NCI-H526 (cell line): ENCODE measurements around the gene TUBA1C.
"Not testable (repeated sequence)": the region's sequence is repeated elsewhere in the genome, so short reads cannot be mapped to it uniquely, and the experiment has no call there.

Source experiments
- DNase-seq, 2 experiments: peaks; one replicate each; lab custom pipeline; 2025; lab: John Stamatoyannopoulos, UW

The TUBA1C gene

DNA sequence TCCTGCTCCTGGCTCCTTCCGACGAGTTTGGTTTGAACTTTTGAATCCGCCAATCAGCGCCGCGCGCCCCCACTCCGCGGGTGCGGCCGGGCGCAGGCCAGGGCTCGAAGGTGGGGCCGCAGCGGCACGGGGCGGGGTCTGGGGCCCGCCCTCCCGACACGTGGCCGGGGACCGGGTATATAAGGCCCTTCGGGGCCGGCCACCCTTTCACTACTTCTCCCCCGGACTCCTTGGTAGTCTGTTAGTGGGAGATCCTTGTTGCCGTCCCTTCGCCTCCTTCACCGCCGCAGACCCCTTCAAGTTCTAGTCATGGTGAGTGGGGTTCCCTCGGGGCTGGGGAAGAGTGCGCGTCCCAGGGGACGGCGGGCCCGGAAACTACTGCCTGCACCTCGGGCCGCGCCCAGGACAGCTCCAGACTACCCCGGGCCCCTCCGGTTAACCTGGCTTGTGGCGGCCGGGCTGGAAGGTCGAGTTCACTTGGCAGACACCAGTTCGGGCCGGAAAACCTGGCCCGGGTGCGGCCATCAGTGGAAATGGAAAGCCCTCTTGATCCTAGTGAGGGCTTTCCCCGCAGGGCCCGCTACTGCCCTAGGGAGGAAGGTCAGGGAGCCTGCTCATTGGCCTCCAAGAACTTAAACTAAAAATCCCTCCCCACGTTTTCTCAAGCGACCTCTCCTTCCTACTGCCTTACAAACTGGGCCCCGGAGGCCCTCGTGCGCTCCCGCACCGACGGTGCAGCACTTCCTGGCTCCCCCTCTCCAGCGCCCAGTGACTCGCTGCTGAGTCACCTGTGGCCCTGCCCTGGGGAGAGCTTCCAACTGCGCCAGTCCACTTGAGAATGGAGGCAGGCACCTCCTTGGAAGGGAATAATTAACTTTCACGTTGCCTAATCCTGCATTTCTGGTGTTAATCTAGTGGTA is at the start of gene TUBA1C:
TSS of gene TUBA1C (plus strand) at position 210 of the 920 bp plus-strand sequence. CDS start at position 310, 100 bp downstream.
- peak; percentile 83 to 97 for DNase-seq

DNA sequence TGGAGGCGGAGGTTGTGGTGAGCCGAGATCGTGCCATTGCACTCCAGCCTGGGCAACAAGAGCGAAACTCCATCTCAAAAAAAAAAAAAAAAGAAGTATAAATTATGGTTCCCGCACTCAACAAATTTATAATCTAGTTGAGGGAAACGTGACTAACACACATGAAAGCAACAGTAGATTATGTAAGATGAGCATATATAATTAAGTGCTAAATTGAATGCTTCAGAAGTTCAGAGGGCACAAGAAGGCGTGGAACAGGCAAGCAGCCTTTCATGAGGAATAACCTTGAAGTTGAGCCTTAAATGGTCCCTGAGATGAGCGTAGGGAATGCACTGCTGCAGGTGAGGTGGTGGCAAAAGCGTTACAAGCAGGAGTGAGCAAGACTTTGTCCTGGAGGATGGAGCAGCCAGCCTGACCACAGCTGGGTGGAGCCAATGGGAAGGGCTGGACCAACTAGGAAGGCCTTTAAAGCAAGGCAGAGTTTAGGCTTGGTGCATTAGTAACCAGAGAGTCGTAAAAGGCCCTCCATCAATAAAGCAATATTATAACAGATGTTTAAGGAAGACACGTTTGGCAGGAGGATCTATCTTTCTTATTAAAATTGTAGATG is 45.4 kb upstream of the TUBA1C start:
- DNase-seq: no peak

DNA sequence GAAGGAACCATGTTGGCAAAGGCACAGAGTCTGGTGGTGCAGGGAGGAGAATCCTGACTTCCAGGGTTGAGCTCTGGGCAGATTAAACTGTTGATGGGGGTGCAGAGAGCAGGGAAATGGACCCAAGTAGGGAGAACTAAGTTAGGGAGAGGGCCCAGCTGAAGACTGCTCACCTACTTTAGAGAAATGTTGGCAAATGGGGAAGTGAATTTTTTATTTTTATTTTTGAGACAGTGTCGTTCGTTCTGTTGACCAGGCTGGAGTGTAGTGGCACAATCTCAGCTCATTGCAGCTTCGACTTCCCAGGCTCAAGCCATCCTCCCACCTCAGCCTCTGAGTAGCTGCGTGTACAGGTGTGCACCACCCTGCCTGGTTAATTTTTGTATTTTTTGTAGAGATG is 43.9 kb upstream of the TUBA1C start:
- DNase-seq: no peak

DNA sequence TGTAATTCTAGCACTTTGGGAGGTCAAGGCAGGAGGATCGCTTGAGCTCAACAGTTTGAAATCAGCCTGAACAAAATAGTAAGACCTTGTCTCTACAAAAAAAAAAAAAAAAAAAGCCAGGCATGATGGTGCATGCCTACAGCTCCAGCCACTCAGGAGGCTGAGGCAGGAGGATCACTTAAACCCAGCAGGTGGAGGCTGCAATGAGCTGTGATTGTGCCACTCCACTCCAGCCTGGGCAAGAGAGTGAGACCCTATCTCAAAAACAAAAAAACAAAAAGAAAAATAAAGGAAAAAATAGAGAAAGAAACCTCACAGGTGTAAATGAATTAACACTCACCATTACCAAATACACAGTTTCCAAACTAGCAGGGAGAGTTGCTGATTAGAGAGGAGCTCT is 41.8 kb upstream of the TUBA1C start:
- DNase-seq: no peak

DNA sequence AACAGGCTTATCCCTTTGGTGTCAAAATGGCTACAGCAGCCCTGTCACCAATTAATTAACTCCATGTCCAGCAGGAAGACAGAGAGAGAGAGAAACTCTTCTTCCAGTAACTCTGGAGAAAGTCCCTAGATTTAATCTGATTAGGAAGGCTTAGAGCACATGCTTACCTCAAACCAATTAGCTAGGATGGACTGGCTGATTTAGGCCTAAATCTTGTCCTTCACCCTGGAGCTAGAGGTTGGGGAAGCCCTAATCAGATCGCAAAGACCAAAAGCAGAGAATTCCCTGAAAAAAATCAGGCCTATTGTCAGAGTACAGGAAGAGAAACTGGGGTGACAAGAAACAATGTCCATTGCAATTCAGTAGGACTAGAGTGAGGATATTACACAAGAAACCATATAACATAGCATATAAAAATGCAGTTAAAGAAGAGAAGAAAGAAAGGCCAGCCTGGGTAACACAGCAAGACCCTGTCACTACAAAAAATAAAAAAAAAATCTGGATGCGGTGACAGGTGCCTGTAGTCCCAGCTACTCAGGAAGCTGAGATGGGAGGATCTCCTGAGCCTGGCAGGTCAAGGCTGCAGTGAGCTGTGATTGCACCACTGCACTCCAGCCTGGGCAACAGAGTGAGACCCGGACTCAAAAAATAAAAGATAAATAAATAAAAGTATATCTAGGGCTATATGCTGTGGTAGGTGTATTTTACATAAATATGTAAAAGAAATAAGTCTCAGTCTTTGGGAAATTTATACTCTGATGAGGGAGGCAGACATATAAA is 41.1 kb upstream of the TUBA1C start:
- no peak for DNase-seq

DNA sequence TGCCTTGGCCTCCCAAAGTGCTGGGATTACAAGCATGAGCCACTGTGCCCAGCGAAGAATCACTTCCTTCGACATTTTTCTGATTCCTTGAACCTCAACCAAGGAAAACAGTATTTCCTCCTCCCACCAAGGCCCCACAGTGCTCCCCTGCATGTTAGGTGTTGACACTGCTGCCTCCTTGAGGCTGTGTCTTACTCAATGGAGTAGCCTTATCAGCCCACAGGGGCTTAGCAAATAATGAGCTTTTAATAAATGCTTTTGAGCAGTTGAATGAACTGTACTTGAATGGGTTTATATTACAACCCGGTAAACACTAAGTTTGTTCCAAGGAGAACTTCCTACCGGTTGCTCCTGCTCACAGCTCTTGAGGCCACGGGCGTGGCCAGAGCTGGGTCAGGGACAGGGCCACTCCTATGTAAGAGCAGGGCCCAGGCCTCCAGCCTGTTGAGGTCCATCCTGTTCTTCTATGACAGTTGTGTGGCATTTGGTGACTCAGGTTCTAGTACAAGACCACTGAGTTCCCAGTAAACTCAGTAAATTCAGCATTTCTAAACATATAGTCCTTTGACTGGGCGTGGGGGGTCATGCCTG is 39.2 kb upstream of the TUBA1C start:
- DNase-seq: no peak

DNA sequence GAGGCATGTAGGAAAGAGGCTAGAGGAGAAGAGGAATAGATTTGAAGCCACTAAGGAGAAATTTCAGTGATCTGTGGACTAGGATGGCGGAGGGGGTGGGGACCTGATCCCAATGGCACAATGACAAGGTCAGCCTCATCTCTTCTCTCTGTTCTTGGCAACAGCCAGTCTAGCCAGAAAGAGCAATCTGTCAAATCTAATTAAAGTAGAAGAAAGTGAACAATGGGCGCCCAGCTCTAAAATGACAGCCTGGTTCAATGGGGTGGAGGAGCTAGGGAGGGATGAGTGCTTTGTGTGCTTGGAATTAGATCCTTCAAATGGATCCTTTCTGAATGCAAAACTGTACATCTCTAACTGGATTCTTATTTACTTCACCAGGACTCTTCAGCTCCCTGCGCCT is 37.2 kb upstream of the TUBA1C start:
- no peak for DNase-seq

DNA sequence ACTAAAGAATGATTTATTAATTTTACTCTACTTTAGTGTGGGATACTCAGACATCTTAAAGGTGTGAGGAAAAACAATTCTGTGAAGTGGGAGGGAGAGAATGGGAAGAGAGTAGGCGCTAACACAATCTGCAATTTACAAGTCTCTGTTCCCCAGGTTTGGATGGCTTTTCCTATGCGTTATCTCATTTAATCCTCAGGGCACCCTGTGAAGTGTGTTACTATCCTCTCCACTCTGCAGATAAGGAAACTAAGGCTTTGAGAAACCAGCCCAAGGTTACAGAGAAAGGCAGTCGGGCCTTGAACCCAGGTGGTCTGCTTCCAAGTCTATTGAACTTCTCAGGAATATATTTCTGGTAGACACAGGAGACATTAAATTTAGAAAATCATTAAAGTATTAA is 36.2 kb upstream of the TUBA1C start:
- no peak for DNase-seq

DNA sequence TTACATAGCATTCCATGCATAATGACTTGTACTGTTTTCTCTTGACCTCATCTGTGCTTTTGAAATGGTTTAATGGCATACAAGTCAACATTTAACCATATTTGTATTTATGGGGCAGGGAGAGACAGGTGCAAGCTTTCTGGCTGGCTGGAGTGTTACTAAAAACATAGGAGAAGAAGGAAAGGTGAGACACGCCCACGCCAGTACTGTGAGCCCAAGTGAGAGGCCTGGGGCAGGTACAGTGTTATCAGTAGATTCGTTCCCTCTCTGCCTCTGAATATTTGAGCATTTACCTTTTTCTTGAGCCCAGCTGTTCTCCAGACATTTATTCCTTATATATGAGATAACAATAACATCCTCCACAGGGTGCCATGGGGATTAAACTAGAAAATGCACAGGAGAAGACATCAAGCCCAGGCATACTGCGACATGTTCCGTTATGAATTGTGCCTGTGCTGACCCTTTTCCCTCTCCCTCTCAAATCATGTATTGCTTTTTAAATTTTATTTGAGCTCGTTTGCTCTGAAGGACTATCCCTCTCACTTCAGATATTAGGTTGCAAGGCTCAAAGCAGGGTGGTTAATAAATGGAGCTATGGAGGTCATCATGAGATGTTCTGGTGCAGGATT is 34.6 kb upstream of the TUBA1C start:
- no peak for DNase-seq

DNA sequence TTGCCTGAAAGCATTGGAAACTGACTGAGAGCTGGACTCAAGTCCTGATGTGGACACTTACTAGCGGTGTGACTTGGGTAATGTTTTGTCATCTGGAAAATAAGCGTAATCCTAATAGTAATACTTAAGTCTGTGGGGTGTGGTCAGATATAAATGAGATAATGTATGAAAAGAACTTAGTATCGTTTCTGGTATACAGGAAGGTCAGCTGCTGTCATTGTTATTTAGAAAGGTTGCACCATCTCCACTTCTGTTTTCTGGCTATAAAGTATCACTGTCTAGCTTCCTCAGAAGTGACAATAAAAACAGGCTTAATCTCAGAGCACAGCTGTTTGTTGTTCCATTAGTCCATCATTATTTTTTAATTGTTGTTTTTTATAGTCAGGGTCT is 34.1 kb upstream of the TUBA1C start:
- DNase-seq: no peak

DNA sequence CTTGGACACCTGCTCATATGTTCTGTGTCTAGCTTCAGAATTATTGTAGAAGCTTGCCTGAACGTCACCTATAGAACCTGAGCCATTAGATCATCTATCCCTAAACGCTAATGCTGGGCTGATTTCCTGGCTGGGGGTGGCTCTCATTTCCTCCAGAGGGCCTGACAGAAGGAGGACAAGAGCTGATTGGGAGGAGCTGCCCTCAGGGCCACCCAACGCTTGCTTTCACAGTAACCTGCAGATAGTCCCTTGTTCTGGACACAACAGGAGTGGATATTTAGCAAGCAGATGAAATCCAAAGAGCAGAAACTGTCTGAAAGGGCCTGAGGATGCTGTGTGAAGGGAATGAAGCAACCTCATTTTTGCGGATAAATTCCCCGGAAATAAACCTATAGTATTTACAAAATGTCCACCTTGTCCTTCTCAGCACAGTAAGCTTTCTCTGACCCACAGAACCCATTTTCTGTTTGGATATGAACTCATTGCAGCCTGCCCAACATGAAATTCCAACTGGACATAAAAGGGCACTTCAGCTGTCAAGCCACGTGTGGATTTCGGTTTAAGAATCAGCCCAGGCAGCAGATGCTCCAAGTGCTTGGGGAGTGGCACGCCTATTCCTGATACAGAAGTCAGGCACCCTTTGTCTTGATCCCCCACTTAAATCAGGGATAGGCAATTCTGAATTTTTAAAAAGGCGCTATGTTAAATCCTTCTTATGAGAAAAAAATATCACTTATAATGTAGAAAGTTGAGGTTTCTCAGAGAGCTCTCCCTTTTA is 32.8 kb upstream of the TUBA1C start:
- DNase-seq: no peak

DNA sequence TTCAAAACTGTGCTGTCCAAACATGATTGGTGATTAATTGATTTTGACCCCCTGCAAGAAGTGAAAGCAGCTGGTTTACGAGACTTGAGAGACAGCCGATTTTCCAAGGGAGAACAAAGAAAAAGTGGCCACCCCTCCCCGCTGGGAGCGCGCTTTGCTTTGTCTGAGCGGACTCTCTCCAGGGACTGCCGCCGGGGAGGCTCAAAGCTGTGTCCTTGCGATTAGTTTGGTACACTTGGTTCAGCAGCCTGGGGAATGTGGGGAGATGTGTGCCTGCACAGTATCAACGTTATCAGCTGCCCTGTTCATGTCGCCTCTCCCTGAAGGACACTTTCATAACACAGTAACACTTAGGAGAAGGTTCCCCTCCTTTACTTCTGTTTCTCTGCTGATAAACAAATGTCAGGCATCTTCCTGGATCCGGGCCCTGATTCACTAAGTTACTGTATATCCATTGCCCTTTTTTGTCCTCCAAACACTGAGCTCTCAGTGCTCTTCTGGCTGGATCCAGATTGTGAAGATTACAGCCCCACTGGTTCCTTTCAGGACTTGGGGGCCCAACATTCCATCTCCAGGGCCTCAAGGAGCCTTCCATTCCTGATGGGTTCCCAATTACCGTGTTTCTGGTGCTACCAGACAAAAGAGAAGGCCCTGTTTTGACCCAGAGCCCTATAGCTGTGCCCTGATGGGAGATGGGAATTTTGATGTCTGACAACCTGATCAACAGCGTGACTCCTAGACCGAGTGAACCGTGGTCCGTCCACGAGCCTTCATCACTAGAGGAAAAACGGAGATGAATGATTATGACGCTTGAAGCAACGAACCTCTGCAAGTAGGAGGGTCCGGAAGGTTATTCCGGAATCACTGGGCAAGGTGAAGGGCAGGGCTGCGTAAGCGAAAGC is 31.7 kb upstream of the TUBA1C start:
- peak; percentile 34 to 77 for DNase-seq

DNA sequence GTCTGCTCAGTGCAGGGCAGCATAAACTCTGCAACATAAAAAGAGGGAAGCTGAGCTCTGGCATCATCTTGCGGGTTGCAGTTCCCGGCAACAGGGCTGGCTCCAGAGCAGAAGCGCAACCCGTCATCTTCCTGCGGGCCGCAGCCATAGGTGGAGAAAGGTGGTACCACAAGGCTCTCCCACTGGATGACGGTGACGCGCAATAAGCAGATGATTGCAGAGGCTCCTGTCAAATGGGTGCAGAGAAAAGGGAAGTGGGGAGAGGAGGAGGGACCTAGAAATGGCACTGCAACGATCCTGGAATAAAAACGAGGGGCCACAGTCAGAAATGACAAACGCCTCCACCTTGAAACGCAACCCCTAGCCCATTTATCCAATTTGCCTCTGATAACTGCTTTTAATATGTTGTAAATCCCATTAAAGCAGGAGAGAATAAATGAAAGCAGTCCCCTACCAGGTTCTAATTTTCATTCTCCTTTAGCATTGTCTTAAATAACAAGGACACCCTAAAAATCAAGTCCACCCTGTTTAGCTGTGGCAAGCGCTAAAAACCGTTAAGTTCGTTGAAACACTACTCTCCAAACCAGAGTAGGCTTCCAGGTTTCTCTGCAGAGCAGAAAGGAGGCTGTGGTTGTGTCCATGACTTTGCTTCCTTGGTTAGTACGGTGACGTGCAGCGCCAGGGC is 30.9 kb upstream of the TUBA1C start:
- peak; percentile 31 to 70 for DNase-seq

DNA sequence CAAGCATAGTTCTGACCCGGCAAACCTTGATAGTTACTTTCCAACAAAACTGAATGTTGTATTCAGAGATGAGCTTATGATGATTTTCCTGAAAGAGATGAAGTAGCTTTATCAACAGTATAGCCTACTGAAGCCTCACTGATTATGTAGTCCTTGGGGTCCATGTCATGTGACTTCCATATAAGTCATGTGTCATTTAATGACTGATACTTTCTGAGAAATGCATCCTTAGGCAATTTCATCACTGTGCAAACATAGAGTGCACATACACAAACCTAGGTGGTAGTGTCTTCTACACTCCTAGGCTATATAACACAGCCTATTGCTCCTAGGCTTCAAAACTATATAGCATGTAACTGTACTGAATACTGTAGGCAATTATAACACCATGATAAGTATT is 28.5 kb upstream of the TUBA1C start:
- DNase-seq: no peak

DNA sequence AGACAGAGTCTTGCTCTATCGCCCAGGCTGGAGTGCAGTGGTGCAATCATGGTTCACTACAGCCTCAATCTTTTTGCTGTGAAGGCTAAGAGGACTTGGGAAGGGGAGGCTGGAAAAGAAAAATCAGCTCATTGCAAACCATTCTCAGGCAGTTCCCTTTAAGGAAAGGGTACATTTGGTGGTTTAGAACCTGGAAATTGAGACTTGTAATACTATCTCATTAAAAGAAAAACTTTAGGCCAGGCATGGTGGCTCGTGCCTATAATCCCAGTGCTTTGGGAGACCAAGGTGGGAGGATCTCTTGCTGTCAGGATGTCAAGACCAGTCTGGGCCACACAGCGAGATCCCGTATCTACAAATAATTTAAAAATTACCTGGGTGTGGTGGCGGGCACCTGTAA is 21.3 kb upstream of the TUBA1C start:
- DNase-seq: no peak

DNA sequence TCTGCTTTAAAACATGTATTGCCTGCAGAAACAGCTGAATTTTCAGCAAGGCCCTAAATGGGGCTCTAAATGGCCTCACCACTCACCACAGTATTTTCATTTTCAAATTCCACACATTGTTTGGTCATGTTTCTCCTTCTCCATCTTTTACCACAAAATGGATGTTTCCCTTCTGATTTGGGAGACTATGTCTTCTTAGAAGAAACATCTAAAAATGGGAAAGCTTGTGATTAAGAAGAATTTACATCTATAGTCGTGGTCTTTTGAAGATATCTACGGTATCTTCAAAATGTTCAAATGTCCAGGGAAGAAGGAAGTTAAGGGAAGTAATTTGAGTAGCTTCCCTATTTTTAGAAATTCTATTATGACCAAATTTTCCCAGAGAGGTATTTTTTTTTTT is 20.7 kb upstream of the TUBA1C start:
- DNase-seq: no peak

DNA sequence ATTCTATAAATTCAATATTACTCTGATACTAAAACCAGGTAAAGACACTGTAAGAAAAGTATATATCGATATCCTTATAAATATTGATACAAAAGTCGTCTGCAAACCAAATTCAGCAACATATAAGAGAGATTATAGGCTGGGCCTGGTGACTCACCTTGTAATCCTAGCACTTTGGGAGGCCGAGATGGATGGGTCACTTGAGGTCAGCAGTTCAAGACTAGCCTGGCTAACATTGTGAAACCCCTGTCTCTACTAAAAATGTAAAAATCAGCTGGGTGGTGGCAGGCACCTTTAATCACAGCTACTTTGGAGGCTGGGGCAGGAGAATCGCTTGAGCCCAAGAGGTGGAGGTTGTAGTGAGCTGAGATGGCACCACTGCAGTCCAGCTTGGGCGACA is 13.5 kb upstream of the TUBA1C start:
- no peak for DNase-seq

DNA sequence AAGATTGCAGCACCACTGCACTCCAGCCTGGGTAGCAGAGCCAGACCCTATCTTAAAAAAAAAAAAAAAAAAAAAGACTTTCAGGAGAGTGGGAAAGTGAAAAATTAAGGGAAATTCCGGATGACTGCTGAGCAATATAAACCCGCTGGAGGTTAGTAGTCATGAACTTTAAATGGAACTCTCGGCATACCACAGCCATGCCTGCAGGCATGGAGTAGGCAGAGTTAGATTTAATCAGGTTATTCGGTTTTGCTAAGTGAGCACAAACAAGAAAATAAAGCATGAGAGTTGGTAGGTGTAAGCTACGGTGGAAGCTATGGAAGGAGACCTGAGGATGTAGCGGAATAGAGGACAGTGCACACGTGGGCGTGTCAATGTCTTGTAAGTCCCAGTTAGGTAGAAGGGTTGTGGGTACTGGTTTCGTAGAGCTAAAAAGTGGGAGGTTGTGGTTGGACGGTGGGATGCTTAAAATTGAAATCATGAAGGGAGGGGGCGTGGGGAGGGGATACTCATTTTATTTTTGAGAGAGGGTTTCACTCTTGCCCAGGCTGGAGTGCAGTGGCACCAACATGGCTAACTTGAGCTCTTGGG is 11.8 kb upstream of the TUBA1C start:
- DNase-seq: no peak

DNA sequence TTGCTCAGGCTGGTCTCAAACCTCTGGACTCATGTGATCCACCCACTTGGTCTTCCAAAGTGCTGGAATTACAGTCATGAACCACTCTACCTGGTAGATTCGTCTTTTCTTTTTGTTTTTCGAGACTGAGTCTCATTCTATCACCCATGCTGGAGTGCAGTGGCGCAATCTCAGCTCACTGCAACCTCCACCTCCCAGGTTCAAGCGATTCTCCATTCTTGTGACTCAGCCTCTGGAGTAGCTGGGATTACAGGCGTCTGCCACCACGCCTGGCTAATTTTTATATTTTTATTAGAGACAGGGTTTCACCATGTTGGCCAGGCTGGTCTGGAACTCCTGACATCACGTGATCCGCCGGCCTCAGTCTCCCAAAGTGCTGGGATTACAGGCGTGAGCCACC is 9.4 kb upstream of the TUBA1C start:
- DNase-seq: not testable (repeated sequence)
